Astrocyte of the cerebellum (primary cell): ENCODE data around the gene EIF4A3.

Experiments used
- DNase-seq: peaks from one replicate; pipeline ENCODE4 v3.0.0-alpha.2; 2011; ENCODE audit warnings: low read depth
- H3K4me3 ChIP-seq: 2 replicates; pipeline ENCODE4 v1.5.1; 2011; ENCODE audit warnings: mild to moderate bottlenecking, low read depth, low read length, moderate library complexity
- in situ Hi-C: cut with HindIII; loops from 2 replicates; pipeline ENCODE4 v1.10.0; 2017; ENCODE audit warnings: low sequenced_read_pairs
- TF ChIP-seq, protein P1 (sequence below): IDR thresholded peaks from 2 replicates; pipeline ENCODE4 v1.5.1; 2012; ENCODE audit warnings: low read length, low read depth, moderate library complexity, mild to moderate bottlenecking; ENCODE audit errors: missing control alignments

The EIF4A3 gene

DNA sequence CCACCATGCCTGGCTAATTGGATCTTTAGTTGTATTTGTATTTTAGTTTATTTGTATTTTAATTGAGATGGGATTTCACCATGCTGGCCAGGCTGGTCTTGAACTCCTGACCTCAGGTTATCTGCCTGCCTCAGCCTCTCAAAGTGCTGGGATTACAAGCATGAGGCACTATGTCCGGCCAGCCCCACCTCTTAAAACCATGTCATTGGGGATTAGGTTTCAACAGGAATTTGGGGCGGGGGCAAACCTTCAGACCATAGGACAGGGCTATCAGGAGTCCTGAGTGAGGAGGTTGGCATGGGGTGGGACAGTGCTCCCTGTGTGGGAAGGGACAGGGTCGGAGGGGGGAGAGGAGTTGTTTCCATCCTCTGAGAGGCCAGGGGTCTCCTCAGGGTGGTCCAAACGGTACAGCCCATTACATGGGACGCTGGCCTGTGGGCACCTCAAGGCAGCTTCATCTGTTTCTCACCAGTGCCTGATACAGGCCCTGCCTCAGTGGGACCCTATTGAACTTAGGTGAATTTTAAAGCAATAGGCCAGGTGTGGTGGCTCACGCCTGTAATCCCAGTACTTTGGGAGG lies 23.9 kb downstream of the EIF4A3 start:
- in situ Hi-C loops: no loop called here
- no peak for DNase-seq
- H3K4me3 ChIP-seq: no peak overlapping the region
- TF ChIP-seq, protein P1, sequence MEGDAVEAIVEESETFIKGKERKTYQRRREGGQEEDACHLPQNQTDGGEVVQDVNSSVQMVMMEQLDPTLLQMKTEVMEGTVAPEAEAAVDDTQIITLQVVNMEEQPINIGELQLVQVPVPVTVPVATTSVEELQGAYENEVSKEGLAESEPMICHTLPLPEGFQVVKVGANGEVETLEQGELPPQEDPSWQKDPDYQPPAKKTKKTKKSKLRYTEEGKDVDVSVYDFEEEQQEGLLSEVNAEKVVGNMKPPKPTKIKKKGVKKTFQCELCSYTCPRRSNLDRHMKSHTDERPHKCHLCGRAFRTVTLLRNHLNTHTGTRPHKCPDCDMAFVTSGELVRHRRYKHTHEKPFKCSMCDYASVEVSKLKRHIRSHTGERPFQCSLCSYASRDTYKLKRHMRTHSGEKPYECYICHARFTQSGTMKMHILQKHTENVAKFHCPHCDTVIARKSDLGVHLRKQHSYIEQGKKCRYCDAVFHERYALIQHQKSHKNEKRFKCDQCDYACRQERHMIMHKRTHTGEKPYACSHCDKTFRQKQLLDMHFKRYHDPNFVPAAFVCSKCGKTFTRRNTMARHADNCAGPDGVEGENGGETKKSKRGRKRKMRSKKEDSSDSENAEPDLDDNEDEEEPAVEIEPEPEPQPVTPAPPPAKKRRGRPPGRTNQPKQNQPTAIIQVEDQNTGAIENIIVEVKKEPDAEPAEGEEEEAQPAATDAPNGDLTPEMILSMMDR: no peak

DNA sequence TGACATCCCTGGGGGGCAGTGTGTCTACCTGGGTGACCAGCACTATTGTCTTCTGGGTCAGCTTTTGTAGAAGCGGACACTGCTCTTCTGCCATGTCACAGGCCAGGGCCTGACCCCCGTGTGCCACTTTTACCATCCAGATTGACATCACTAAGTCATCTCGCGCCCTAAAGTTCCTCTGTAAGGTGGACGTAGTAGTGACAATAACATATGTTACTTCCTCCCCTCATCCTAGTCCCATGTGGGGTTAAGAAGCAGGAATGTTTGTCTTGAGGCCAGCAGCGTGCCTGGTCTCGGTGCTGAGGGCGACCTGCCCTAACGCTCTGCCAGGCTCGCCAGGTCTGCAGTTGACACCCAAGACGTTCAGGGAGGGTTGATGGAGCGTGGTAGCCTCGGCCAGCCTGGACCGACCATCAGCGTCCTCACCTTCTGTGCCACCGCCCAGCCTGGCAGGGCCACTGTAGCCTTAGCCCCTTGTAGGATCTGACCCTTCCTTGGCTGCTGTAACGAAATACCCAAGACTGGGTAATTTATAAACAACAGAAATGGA lies 24.8 kb downstream of the EIF4A3 start:
- DNase-seq: no peak
- H3K4me3 ChIP-seq: no peak overlapping the region

DNA sequence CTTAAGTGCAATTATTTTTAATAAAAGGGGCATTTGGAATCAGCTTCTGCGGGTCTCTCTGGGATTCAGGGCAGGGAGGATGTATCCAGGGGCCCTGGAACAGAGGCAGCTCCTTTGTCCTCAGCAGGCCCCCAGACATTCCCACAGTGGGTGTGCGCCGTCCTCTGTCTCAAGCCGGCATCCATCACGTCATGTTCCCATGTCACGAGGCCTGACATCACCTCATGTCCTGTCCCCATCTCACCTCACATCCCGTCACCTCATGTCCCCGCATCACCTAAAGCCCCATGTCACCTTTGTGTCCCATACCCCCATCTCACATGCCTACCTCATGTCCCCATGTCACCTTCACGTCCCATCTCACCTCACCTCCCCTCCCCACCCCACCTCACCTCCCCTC lies 27.1 kb downstream of the EIF4A3 start:
- in situ Hi-C loops: no loop called here
- no peak for DNase-seq
- TF ChIP-seq, protein P1: no peak
- H3K4me3 ChIP-seq: no peak overlapping the region

More for the DNA sequence above, 24.8 kb downstream of the EIF4A3 start:
- TF ChIP-seq, protein P1: no peak
- in situ Hi-C loops: no loop called here

DNA sequence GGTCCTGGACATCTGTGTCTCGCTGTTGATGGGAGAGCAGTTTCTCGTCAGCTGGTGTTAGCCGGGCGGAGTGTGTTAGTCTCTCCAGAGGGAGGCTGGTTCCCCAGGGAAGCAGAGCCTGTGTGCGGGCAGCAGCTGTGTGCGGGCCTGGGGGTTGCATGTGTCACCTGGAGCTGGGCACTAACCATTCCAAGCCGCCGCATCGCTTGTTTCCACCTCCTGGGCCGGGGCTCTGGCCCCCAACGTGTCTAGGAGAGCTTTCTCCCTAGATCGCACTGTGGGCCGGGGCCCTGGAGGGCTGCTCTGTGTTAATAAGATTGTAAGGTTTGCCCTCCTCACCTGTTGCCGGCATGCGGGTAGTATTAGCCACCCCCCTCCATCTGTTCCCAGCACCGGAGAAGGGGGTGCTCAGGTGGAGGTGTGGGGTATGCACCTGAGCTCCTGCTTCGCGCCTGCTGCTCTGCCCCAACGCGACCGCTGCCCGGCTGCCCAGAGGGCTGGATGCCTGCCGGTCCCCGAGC lies 27.6 kb downstream of the EIF4A3 start:
- H3K4me3 ChIP-seq: no peak overlapping the region
- TF ChIP-seq, protein P1: no peak
- in situ Hi-C loops: no loop called here
- DNase-seq: no peak

DNA sequence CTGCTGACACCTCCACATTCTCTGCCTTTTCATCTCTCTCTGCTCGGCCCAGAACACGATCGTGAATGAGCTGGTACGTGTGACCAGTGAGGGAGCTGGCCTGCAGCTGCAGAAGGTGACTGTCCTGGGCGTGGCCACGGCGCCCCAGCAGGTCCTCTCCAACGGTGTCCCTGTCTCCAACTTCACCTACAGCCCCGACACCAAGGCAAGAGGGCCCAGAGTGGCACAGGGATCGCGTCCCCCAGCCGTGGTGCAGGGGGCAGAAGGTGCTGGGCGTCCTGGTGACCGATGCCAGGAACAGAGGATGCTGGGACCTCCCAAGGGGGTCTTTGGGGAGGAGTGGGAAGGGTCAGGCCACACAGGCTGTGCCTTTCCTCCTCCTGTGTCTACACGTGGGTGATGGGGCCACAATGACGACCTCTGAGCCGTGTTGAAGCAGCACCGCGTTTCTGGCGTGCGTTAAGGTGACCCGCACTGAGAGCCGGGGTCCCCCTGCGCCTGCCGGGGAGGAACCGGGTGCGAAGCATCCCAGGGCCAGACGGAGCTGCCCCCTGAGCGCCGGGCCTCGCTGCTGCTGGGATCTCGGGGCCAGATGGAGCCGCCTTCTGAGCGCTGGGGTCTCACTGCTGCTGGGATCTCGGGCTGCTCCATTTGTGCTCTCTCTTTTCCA lies 28.2 kb downstream of the EIF4A3 start:
- no peak overlapping the region for H3K4me3 ChIP-seq
- in situ Hi-C loops: no loop called here
- no peak for DNase-seq
- TF ChIP-seq, protein P1: no peak

DNA sequence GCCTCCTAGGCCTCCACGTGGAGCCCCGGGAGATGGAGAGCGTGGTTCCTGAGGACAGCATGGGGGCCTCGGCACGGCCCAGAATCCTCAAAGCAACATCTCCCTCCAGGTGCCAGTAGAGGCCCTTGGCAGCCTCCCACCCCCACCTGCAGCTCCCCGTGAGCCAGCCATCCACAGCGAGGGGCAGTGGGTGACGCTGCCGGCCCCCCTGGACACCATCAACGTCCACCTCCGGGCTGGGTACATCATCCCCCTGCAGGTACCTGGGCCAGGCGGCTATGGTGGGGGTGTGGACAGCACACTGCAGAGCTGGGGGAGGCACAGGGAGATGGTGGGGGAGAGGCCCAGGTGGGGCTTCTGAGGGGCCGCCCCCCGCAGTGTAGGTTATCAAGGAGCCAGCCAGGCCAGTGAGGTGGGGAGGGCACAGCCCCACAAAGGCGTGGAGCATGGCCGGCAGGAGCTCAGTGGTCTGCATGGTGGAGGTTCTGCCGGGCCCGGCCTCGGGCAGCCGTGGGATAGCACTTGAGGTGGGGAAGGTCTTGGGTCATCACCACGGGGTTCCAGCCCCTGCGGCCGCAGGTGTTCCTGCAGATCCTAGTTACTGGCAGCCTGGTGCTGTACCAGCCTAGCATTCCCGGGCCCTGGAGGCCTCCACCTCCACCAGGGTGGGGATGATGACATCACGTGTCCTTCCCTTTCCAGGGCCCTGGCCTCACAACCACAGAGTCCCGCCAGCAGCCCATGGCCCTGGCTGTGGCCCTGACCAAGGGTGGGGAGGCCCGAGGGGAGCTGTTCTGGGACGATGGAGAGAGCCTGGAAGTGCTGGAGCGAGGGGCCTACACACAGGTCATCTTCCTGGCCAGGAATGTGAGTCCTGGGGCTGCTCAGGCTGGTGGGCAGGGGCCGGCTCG lies 29.2 kb downstream of the EIF4A3 start:
- no peak overlapping the region for H3K4me3 ChIP-seq
- TF ChIP-seq, protein P1: no peak
- in situ Hi-C loops: no loop called here
- DNase-seq: no peak
